D721Med (cell line): ENCODE data around the gene GNLY.

Source experiments
- DNase-seq: peaks from one replicate; pipeline ENCODE4 v3.0.0; 2011; ENCODE audit warnings: low spot score; ENCODE audit not compliant: insufficient read length
- FAIRE-seq: peaks from 2 replicates; lab custom pipeline; 2011; peaks lifted over from hg19 to GRCh38; lab: Jason Lieb, UNC
- TF ChIP-seq, protein P1 (sequence below): IDR thresholded peaks from 2 replicates; pipeline ENCODE4 v1.5.1; 2012; ENCODE audit warnings: mild to moderate bottlenecking, control low read depth; ENCODE audit not compliant: insufficient read depth; ENCODE audit errors: missing control alignments

Gene GNLY

DNA sequence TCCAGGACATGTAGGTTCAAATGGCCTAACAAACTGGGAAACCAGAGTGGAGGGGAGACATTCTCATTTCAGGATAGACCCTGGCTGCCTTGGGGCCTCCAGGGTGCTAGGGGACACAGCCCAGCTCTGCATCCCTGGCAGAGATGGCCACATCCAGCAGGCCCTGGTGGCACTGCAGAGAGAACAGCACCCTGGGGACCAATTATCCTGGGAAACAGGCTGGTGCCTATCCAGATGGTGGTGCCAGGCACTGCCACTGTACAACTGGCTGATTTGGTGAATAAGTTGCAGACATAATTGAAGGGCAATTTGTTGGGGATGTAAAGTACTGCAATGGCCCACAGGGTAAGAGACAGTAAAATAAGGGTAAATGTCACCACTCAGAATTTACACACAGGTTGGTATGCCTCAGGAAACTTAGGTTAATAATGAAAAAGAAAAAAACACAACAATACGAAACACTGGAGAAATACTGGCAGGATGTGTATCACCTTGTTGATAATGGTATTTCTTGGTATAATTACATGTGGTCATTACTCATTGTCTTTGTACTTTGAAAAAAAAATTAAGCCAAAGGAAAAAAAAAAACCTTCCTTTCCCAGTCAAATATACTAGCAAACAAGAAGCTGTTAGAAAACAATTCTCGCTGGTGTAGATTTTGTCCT is 13.3 kb upstream of the GNLY start:
- TF ChIP-seq, protein P1, sequence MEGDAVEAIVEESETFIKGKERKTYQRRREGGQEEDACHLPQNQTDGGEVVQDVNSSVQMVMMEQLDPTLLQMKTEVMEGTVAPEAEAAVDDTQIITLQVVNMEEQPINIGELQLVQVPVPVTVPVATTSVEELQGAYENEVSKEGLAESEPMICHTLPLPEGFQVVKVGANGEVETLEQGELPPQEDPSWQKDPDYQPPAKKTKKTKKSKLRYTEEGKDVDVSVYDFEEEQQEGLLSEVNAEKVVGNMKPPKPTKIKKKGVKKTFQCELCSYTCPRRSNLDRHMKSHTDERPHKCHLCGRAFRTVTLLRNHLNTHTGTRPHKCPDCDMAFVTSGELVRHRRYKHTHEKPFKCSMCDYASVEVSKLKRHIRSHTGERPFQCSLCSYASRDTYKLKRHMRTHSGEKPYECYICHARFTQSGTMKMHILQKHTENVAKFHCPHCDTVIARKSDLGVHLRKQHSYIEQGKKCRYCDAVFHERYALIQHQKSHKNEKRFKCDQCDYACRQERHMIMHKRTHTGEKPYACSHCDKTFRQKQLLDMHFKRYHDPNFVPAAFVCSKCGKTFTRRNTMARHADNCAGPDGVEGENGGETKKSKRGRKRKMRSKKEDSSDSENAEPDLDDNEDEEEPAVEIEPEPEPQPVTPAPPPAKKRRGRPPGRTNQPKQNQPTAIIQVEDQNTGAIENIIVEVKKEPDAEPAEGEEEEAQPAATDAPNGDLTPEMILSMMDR = no peak
- DNase-seq = no peak
- FAIRE-seq = no peak

DNA sequence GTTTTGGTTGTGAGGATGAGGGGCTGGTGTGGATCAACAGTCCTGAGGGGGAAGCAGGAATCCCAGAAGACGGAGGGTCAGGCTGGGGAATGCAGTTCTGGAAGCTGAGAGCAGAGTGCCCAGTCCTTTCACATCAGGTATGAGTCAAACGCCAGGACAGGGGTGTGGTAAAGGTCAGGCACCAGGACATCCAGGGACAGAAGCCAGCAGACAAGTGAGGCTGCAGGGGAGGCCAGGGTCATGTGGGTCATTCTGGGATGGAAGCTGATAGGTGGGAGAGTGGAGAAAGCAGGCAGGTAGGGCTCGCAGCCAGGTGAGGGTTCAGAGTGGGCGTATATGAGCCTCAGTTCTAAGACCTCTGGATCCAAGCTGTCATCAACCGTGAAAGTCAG is 12.8 kb upstream of the GNLY start:
- TF ChIP-seq, protein P1 = no peak
- no peak for FAIRE-seq
- DNase-seq = no peak

- FAIRE-seq = no peak
- TF ChIP-seq, protein P1 = no peak
- DNase-seq = no peak
Observed at GRCh38 chr2:85681776-85682175, 12.4 kb upstream of the GNLY start.

- no peak for FAIRE-seq
- DNase-seq = no peak
- TF ChIP-seq, protein P1 = no peak
Observed at GRCh38 chr2:85682378-85682777, 11.8 kb upstream of the GNLY start.

- no peak for DNase-seq
- TF ChIP-seq, protein P1 = no peak
- FAIRE-seq = no peak
Observed at GRCh38 chr2:85684380-85684779, 9.8 kb upstream of the GNLY start.

DNA sequence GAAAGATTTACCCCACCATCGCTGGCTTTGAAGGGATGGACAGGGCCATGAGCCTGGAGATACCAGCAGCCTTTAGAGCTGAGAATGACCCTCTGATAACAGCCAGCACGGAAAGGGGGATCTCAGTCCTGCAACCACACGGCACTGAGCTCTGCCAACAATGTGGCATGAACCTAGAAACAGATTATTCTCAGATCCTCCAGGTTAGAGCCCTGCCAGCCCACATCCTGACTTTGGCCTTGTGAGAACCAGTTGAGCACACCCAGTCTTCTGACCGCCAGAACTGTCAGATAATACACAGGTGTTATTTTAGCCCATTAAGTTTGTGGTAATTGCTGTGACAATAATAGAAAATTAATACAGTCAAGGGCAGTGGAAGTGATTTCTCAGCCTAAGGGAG is 9.4 kb upstream of the GNLY start:
- TF ChIP-seq, protein P1 = no peak
- DNase-seq = no peak
- no peak for FAIRE-seq

DNA sequence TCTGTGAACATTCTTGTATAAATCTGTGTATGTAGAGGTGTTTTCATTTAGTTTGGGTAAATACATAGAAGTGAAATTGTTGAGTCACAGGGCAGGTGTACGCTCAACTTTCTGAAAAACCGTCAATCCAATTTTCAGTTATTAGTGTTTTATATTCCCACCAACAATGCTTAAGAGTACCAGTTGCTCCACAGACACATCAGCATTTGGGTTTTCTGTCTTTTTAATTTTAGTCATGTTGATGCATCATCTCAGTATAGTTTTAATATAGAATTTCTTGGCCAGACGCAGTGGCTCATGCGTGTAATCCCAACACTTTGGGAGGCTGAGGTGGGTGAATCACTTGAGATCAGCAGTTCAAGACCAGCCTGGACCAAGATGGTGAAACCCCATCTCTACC is 3.2 kb upstream of the GNLY start:
- DNase-seq (no peak), FAIRE-seq (no peak)
- TF ChIP-seq, protein P1 = no peak
